Measurements from ENCODE around the gene FXYD4.
A peak's percentile ranks its signal among the peaks of the same experiment; 100 is the strongest.
"Not testable (repeated sequence)": the region's sequence is repeated elsewhere in the genome, so short reads cannot be mapped to it uniquely, and the experiment has no call there.

Gene FXYD4

DNA sequence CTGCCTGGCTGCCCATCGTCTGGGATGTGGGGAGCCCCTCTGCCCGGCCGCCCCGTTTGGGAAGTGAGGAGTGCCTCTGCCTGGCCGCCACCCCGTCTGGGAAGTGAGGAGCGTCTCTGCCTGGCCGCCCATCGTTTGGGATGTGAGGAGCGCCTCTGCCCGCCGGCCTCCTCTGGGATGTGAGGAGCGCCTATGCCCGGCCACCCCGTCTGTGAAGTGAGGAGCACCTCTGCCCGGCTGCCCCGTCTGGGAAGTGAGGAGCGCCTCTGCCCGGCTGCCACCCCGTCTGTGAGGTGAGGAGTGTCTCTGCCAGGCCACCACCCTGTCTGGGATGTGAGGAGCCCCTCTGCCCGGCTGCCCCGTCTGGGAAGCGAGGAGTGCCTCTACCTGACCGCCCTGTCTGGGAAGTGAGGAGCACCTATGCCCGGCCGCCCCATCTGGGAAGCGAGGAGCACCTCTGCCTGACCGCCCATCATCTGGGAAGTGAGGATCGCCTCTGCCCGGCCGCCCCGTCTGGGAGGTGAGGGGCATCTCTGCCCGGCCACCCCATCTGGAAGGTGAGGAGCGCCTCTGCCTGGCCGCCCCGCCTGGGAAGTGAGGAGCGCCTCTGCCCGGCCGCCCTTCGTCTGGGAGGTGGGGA is 42.1 kb upstream of the FXYD4 start:
- not testable (repeated sequence) for H3K4me2 ChIP-seq (ENCODE audit: low read length); H4K8ac ChIP-seq (ENCODE audit: low read depth, low read length); H3K4ac ChIP-seq (ENCODE audit: low read depth, low read length); H3K27me3 ChIP-seq (ENCODE audit: insufficient read depth, low read length); H3K14ac ChIP-seq (ENCODE audit: low read length); H3K4me3 ChIP-seq (ENCODE audit: low read depth, low read length); H4K12ac ChIP-seq (ENCODE audit: low read depth, low read length); H3K79me1 ChIP-seq (ENCODE audit: low read length); H2AFZ ChIP-seq (ENCODE audit: insufficient read depth, low read length, poor library complexity); H3K27ac ChIP-seq (ENCODE audit: low read depth, low read length); H2AK5ac ChIP-seq (ENCODE audit: low read length); DNase-seq; H3K36me3 ChIP-seq (ENCODE audit: control insufficient read depth in 1 of 2, insufficient read depth in 2 of 2, low read length in 2 of 2); H2BK5ac ChIP-seq (ENCODE audit: low read depth, low read length, poor library complexity); H3K18ac ChIP-seq (ENCODE audit: low read length); H4K91ac ChIP-seq (ENCODE audit: low read depth, low read length); H3K9ac ChIP-seq (ENCODE audit: low read length); H3K79me2 ChIP-seq (ENCODE audit: control insufficient read depth, insufficient read depth, low read length, poor library complexity); H3K4me1 ChIP-seq (ENCODE audit: control insufficient read depth in 1 of 2, insufficient read depth in 2 of 2, low read length in 2 of 2); H3K23ac ChIP-seq (ENCODE audit: low read length); H3K9me3 ChIP-seq (ENCODE audit: insufficient read depth, low read depth, low read length); H2BK12ac ChIP-seq (ENCODE audit: low read length); H2BK120ac ChIP-seq (ENCODE audit: insufficient read depth, low read length, poor library complexity)
- WGBS (ENCODE audit: extremely low coverage, insufficient coverage, insufficient read length), result no CpG with 5 or more reads among the region's 40 CpGs

DNA sequence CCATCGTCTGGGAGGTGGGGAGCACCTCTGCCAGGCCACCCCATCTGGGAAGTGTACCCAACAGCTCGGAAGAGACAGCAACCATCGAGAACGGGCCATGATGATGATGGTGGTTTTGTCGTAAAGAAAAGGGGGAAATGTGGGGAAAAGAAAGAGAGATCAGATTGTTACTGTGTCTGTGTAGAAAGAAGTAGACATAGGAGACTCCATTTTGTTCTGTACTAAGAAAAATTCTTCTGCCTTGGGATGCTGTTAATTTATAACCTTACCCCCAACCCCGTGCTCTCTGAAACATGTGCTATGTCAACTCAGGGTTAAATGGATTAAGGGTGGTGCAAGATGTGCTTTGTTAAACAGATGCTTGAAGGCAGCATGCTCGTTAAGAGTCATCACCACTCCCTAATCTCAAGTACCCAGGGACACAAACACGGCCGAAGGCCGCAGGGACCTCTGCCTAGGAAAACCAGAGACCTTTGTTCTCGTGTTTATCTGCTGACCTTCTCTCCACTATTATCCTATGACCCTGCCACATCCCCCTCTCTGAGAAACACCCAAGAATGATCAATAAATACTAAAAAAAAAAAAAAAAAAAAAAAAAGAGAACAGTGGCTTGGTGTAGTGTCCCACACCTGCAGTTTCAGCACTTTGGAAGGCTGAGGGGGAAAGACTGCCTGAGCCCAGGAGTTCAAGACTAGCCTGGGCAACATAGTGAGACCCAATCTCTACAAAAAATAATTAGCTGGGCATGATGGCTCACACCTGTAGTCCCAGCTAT is 41.2 kb upstream of the FXYD4 start:
- H3K79me1 ChIP-seq (ENCODE audit: low read length); DNase-seq; H3K27ac ChIP-seq (ENCODE audit: low read depth, low read length); H3K18ac ChIP-seq (ENCODE audit: low read length); H2BK5ac ChIP-seq (ENCODE audit: low read depth, low read length, poor library complexity); H3K9me3 ChIP-seq (ENCODE audit: insufficient read depth, low read depth, low read length); H2AK5ac ChIP-seq (ENCODE audit: low read length); H3K27me3 ChIP-seq (ENCODE audit: insufficient read depth, low read length); H3K4me2 ChIP-seq (ENCODE audit: low read length); H4K91ac ChIP-seq (ENCODE audit: low read depth, low read length); H3K14ac ChIP-seq (ENCODE audit: low read length); H3K23ac ChIP-seq (ENCODE audit: low read length); H3K79me2 ChIP-seq (ENCODE audit: control insufficient read depth, insufficient read depth, low read length, poor library complexity); H4K8ac ChIP-seq (ENCODE audit: low read depth, low read length); H2BK120ac ChIP-seq (ENCODE audit: insufficient read depth, low read length, poor library complexity); H3K4me3 ChIP-seq (ENCODE audit: low read depth, low read length); H2AFZ ChIP-seq (ENCODE audit: insufficient read depth, low read length, poor library complexity); H4K12ac ChIP-seq (ENCODE audit: low read depth, low read length); H3K9ac ChIP-seq (ENCODE audit: low read length); H3K36me3 ChIP-seq (ENCODE audit: control insufficient read depth in 1 of 2, insufficient read depth in 2 of 2, low read length in 2 of 2); H3K4me1 ChIP-seq (ENCODE audit: control insufficient read depth in 1 of 2, insufficient read depth in 2 of 2, low read length in 2 of 2); H2BK12ac ChIP-seq (ENCODE audit: low read length); H3K4ac ChIP-seq (ENCODE audit: low read depth, low read length): not testable (repeated sequence)
- 100% methylated on average over 1 of the region's 11 CpGs for WGBS (ENCODE audit: extremely low coverage, insufficient coverage, insufficient read length)

DNA sequence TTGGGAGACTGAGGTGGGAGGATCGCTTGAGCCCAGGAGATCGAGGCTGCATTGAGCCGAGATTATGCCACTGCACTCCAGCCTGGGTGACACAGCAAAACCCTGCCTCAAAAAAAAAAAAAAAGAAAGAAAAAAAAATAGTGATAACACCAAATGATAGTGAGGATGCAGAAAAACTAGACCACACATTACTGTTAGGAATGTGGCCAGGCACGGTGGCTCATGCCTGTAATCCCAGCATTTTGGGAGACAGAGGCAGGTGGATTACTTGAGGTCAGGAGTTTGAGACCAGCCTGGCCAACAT is 40.7 kb upstream of the FXYD4 start:
- not testable (repeated sequence) for H2AFZ ChIP-seq (ENCODE audit: insufficient read depth, low read length, poor library complexity); H3K18ac ChIP-seq (ENCODE audit: low read length); H3K4me2 ChIP-seq (ENCODE audit: low read length); H3K36me3 ChIP-seq (ENCODE audit: control insufficient read depth in 1 of 2, insufficient read depth in 2 of 2, low read length in 2 of 2); H2BK5ac ChIP-seq (ENCODE audit: low read depth, low read length, poor library complexity); H4K91ac ChIP-seq (ENCODE audit: low read depth, low read length); H4K12ac ChIP-seq (ENCODE audit: low read depth, low read length); H2AK5ac ChIP-seq (ENCODE audit: low read length); H3K14ac ChIP-seq (ENCODE audit: low read length); H3K4me1 ChIP-seq (ENCODE audit: control insufficient read depth in 1 of 2, insufficient read depth in 2 of 2, low read length in 2 of 2); H4K8ac ChIP-seq (ENCODE audit: low read depth, low read length); H3K27me3 ChIP-seq (ENCODE audit: insufficient read depth, low read length); H3K23ac ChIP-seq (ENCODE audit: low read length); H3K9ac ChIP-seq (ENCODE audit: low read length); H3K79me2 ChIP-seq (ENCODE audit: control insufficient read depth, insufficient read depth, low read length, poor library complexity); H3K79me1 ChIP-seq (ENCODE audit: low read length); H3K4ac ChIP-seq (ENCODE audit: low read depth, low read length); H2BK12ac ChIP-seq (ENCODE audit: low read length); H2BK120ac ChIP-seq (ENCODE audit: insufficient read depth, low read length, poor library complexity); H3K9me3 ChIP-seq (ENCODE audit: insufficient read depth, low read depth, low read length); H3K27ac ChIP-seq (ENCODE audit: low read depth, low read length); H3K4me3 ChIP-seq (ENCODE audit: low read depth, low read length)
- DNase-seq, result peak in 1 of 2 donors; percentile 26
- WGBS (ENCODE audit: extremely low coverage, insufficient coverage, insufficient read length), result no CpG with 5 or more reads among the region's 4 CpGs

DNA sequence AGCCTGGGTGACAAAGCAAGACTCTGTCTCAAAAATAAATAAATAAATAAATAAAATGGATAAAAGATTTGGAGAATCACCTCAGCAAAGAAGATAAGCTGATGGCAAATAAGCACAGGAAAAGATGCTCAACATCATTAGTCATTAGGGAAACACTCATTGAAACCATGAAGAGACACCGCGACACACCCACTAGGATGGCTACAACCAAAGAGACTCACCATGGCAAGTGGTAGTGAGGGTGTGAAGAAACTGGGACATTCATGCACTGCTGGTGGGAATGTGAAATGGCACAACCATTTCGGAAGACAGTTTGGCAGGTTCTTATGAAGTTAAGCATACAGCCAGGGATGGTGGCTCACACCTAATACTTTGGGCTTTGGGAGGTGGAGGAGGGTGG is 37.8 kb upstream of the FXYD4 start:
- Histone ChIP-seq H3K4me2 (ENCODE audit: low read length) (no peak overlapping the region), H4K8ac (ENCODE audit: low read depth, low read length) (no peak overlapping the region), H3K4ac (ENCODE audit: low read depth, low read length) (no peak overlapping the region)

More for the DNA sequence above, 37.8 kb upstream of the FXYD4 start:
- H3K79me2 ChIP-seq (ENCODE audit: control insufficient read depth, insufficient read depth, low read length, poor library complexity), result no peaks in the 10 kb centered on the region
- peaks cover 3 to 5% of the 10 kb centered on the region in 2 experiments for H3K4me1 ChIP-seq (ENCODE audit: control insufficient read depth in 1 of 2, insufficient read depth in 2 of 2, low read length in 2 of 2)
- no peak overlapping the region for H3K14ac ChIP-seq (ENCODE audit: low read length)
- H3K27ac ChIP-seq (ENCODE audit: low read depth, low read length), result no peak overlapping the region
- no peak overlapping the region for H2AFZ ChIP-seq (ENCODE audit: insufficient read depth, low read length, poor library complexity)
- H2BK5ac ChIP-seq (ENCODE audit: low read depth, low read length, poor library complexity), result no peak overlapping the region
- no peaks in the 10 kb centered on the region for H3K79me1 ChIP-seq (ENCODE audit: low read length)
- no peaks in the 10 kb centered on the region for H3K27me3 ChIP-seq (ENCODE audit: insufficient read depth, low read length)
- no peak overlapping the region for H4K91ac ChIP-seq (ENCODE audit: low read depth, low read length)
- no peak overlapping the region for H4K12ac ChIP-seq (ENCODE audit: low read depth, low read length)
- no peak overlapping the region for H3K9ac ChIP-seq (ENCODE audit: low read length)
- H3K36me3 ChIP-seq (ENCODE audit: control insufficient read depth in 1 of 2, insufficient read depth in 2 of 2, low read length in 2 of 2), result no peaks in the 10 kb centered on the region
- DNase-seq, result no peak
- no CpG with 5 or more reads among the region's 3 CpGs for WGBS (ENCODE audit: extremely low coverage, insufficient coverage, insufficient read length)
- H2AK5ac ChIP-seq (ENCODE audit: low read length), result no peak overlapping the region
- H2BK120ac ChIP-seq (ENCODE audit: insufficient read depth, low read length, poor library complexity), result no peak overlapping the region
- H2BK12ac ChIP-seq (ENCODE audit: low read length), result no peak overlapping the region
- no peak overlapping the region for H3K23ac ChIP-seq (ENCODE audit: low read length)
- H3K18ac ChIP-seq (ENCODE audit: low read length), result no peak overlapping the region
- no peak overlapping the region for H3K4me3 ChIP-seq (ENCODE audit: low read depth, low read length)
- peaks cover 10% of the 10 kb centered on the region for H3K9me3 ChIP-seq (ENCODE audit: insufficient read depth, low read depth, low read length)
